A549 (cell line): ENCODE data around the gene CRACDL. TPM values are rescaled to one million over a fixed set of nuclear protein-coding genes. Genes with fewer than 3 reads are reported as not detected.

Experiments
- ATAC-seq, 2 experiments: fragments of 200-7000 bp in 1 of 2; fragments of >200 bp in 1 of 2; cut with Nextera tagmentation in 1 of 2; cut with Tn5 transposase in 1 of 2; 3 replicates each; pipeline versions ENCODE4 v1.8.0 to v1.9.1; 2018 to 2020; ENCODE audit warnings: mild to moderate bottlenecking in 1 of 2, moderate library complexity in 1 of 2
- CTCF ChIA-PET: fragments of 300-600 bp; sonication (Branson Sonifier 250); formaldehyde crosslinking; extraction: SDS; loops from one replicate; lab custom pipeline; 2021; ENCODE audit warnings: antibody characterized with exemption, inconsistent platforms; lab: Yijun Ruan, JAX
- POLR2A ChIA-PET: fragments of 350-600 bp; formaldehyde crosslinking; extraction: SDS; loops from one replicate; lab custom pipeline; 2021; ENCODE audit warnings: antibody characterized with exemption, inconsistent platforms; lab: Yijun Ruan, JAX
- DNase-seq, 2 experiments: peaks; one replicate each; pipeline versions ENCODE4 v3.0.0 to v3.0.0-alpha.2; 2011 to 2016; ENCODE audit warnings: low read depth in 1 of 2, low spot score in 1 of 2
- FAIRE-seq: peaks from 2 replicates; lab custom pipeline; 2011; peaks lifted over from hg19 to GRCh38; lab: Jason Lieb, UNC
- H3K27ac ChIP-seq, 2 experiments: fragments of >200 bp; sonication (Bioruptor Twin); formaldehyde crosslinking; 3 replicates each; pipeline ENCODE4 v1.5.1; 2016 to 2017
- H3K4me1 ChIP-seq: fragments of >200 bp; sonication (Bioruptor Twin); formaldehyde crosslinking; 3 replicates; pipeline ENCODE4 v1.6.1; 2016
- H3K4me2 ChIP-seq: fragments of >200 bp; sonication (Bioruptor Twin); formaldehyde crosslinking; 3 replicates; pipeline ENCODE4 v1.6.1; 2016
- H3K4me3 ChIP-seq: fragments of >200 bp; sonication (Bioruptor Twin); formaldehyde crosslinking; 3 replicates; pipeline ENCODE4 v1.5.1; 2016
- H3K9me3 ChIP-seq: fragments of >200 bp; sonication (Bioruptor Twin); formaldehyde crosslinking; 3 replicates; pipeline ENCODE4 v1.6.1; 2016
- BCL3 ChIP-seq: fragments of >200 bp; sonication (Bioruptor Twin); formaldehyde crosslinking; IDR thresholded peaks from 3 replicates; pipeline ENCODE4 v1.6.1; 2016
- CBX8 ChIP-seq: fragments of 200-600 bp; sonication (generic); IDR thresholded peaks from 2 replicates; pipeline ENCODE4 v1.6.1; 2016
- CHD2 ChIP-seq: fragments of 150-350 bp; IDR thresholded peaks from 2 replicates; pipeline ENCODE4 v1.6.1; 2014; ENCODE audit warnings: low read length; ENCODE audit not compliant: partially characterized antibody
- CHD4 ChIP-seq: fragments of 200-600 bp; sonication (generic); IDR thresholded peaks from 2 replicates; pipeline ENCODE4 v1.6.1; 2016; ENCODE audit warnings: antibody characterized with exemption, mild to moderate bottlenecking, borderline replicate concordance
- CTCF ChIP-seq: fragments of >200 bp; sonication (Bioruptor Twin); formaldehyde crosslinking; IDR thresholded peaks from 3 replicates; pipeline ENCODE4 v1.5.1; 2016
- EHF ChIP-seq: fragments of 250-450 bp; sonication (Bioruptor Pico); IDR thresholded peaks from 2 replicates; pipeline ENCODE4 v1.5.0; 2020; ENCODE audit warnings: mild to moderate bottlenecking
- EHMT2 ChIP-seq: fragments of 200-600 bp; sonication (generic); IDR thresholded peaks from 2 replicates; pipeline ENCODE4 v1.6.1; 2016; ENCODE audit warnings: antibody characterized with exemption, low read depth, mild to moderate bottlenecking, moderate library complexity
- ELK1 ChIP-seq: fragments of 150-350 bp; IDR thresholded peaks from 2 replicates; pipeline ENCODE4 v1.6.1; 2014; ENCODE audit warnings: low read depth, mild to moderate bottlenecking, low read length
- EP300 ChIP-seq, 2 experiments: fragments of >200 bp; sonication (Bioruptor Twin); formaldehyde crosslinking; IDR thresholded peaks; 2 replicates in 1 of 2; 3 replicates in 1 of 2; pipeline ENCODE4 v1.6.1; 2016 to 2017
- ESRRA ChIP-seq: fragments of 150-350 bp; IDR thresholded peaks from 2 replicates; pipeline ENCODE4 v1.6.1; 2014; ENCODE audit warnings: mild to moderate bottlenecking, low read length, borderline replicate concordance
- FOXS1 ChIP-seq: fragments of 250-450 bp; sonication (Bioruptor Pico); IDR thresholded peaks from 2 replicates; pipeline ENCODE4 v1.5.0; 2020; ENCODE audit warnings: mild to moderate bottlenecking, moderate library complexity
- HDAC2 ChIP-seq: fragments of 200-600 bp; sonication (generic); IDR thresholded peaks from 2 replicates; pipeline ENCODE4 v1.6.1; 2016
- HES2 ChIP-seq: fragments of >200 bp; sonication (Bioruptor Twin); formaldehyde crosslinking; IDR thresholded peaks from 2 replicates; pipeline ENCODE4 v1.6.1; 2016
- HOXA7 ChIP-seq: fragments of 250-450 bp; sonication (Bioruptor Pico); IDR thresholded peaks from 2 replicates; pipeline ENCODE4 v1.5.0; 2020; ENCODE audit warnings: mild to moderate bottlenecking, moderate library complexity
- JUN ChIP-seq, 2 experiments: fragments of >200 bp; sonication (Bioruptor Twin); formaldehyde crosslinking; IDR thresholded peaks; 2 replicates in 1 of 2; 3 replicates in 1 of 2; pipeline ENCODE4 v1.6.1; 2016 to 2017
- MAX ChIP-seq: IDR thresholded peaks from 2 replicates; pipeline ENCODE4 v1.6.1; 2012
- MAZ ChIP-seq: fragments of 150-350 bp; IDR thresholded peaks from 2 replicates; pipeline ENCODE4 v1.6.1; 2014; ENCODE audit warnings: antibody characterized with exemption, low read depth, low read length, borderline replicate concordance
- MYC ChIP-seq: IDR thresholded peaks from 2 replicates; pipeline ENCODE4 v1.6.1; 2012; ENCODE audit warnings: mild to moderate bottlenecking, inconsistent platforms, low read length, improper control_type of control experiment, borderline replicate concordance
- NFE2L2 ChIP-seq: fragments of 150-350 bp; conservative IDR thresholded peaks from 2 replicates; pipeline ENCODE4 v1.6.1; 2014; ENCODE audit warnings: low read length
- PHF8 ChIP-seq: fragments of 200-600 bp; sonication (generic); IDR thresholded peaks from 2 replicates; pipeline ENCODE4 v1.6.1; 2016; ENCODE audit warnings: low read depth, mild to moderate bottlenecking, antibody characterized with exemption, moderate library complexity, borderline replicate concordance
- POLR2AphosphoS2 ChIP-seq: conservative IDR thresholded peaks from 2 replicates; pipeline ENCODE4 v1.6.1; 2012; ENCODE audit warnings: low read length, improper control_type of control experiment, inconsistent platforms
- REST ChIP-seq: fragments of 200-600 bp; sonication (generic); IDR thresholded peaks from 2 replicates; pipeline ENCODE4 v1.6.1; 2016; ENCODE audit warnings: antibody characterized with exemption, mild to moderate bottlenecking, moderate library complexity
- RFX5 ChIP-seq: fragments of 450-650 bp; IDR thresholded peaks from 2 replicates; pipeline ENCODE4 v1.7.1; 2014; ENCODE audit warnings: antibody characterized with exemption, mild to moderate bottlenecking, moderate library complexity
- RNF2 ChIP-seq: fragments of 200-600 bp; sonication (generic); IDR thresholded peaks from 2 replicates; pipeline ENCODE4 v1.6.1; 2016; ENCODE audit warnings: low read depth, mild to moderate bottlenecking, antibody characterized with exemption, moderate library complexity, borderline replicate concordance
- SMC3 ChIP-seq: fragments of >200 bp; sonication (Bioruptor Twin); formaldehyde crosslinking; IDR thresholded peaks from 3 replicates; pipeline ENCODE4 v1.6.1; 2018; ENCODE audit warnings: inconsistent platforms
- SREBF2 ChIP-seq: fragments of 450-650 bp; IDR thresholded peaks from 2 replicates; pipeline ENCODE4 v1.6.1; 2014; ENCODE audit warnings: mild to moderate bottlenecking, moderate library complexity
- USF2 ChIP-seq: fragments of 450-650 bp; IDR thresholded peaks from 2 replicates; pipeline ENCODE4 v1.6.1; 2014; ENCODE audit warnings: antibody characterized with exemption
- ZFP36 ChIP-seq: fragments of 450-650 bp; IDR thresholded peaks from 2 replicates; pipeline ENCODE4 v1.6.1; 2014; ENCODE audit warnings: borderline replicate concordance; ENCODE audit not compliant: partially characterized antibody
- WGBS: methylation state at CpG from one replicate; pipeline ENCODE4 v1.1.6; 2017; ENCODE audit errors: missing lambda C conversion rate; 5-methylcytosine and 5-hydroxymethylcytosine counted together
- polyA plus RNA-seq, 4 experiments: library from polyadenylated mRNA; depleted of rRNA in 3 of 4; stranded (reverse); fragments of >200 nt; fragmentation: RNase III in 1 of 4; extraction: RNeasy Plus Mini Kit Qiagen cat#74134 plus additional on column Dnase treatment in 1 of 4; gene quantifications; 2 replicates in 3 of 4; 3 replicates in 1 of 4; pipeline ENCODE4 v1.2.3, GENCODE V29; 2011 to 2017

CRACDL gene
- polyA plus RNA-seq, 2 of the 4 experiments (the other 2 are of a cell fraction), result 0.21 to 0.36 TPM

- H3K4me3 ChIP-seq, result no peak overlapping the region
- no peaks in the 10 kb centered on the region for H3K4me1 ChIP-seq
- no peaks in the 10 kb centered on the region for H3K9me3 ChIP-seq
- DNase-seq, result no peak
- ChIA-PET POLR2A (no interaction called here), CTCF (no interaction called here)
- no peak for TF ChIP-seq EHMT2
- TF ChIP-seq ELK1, result no peak
- TF ChIP-seq MAX, result no peak
- no peak for TF ChIP-seq MAZ
- TF ChIP-seq EHF, result no peak
- TF ChIP-seq FOXS1, result no peak
- no peak for TF ChIP-seq CHD4
- no peak for TF ChIP-seq NFE2L2
- TF ChIP-seq EP300 (IDR thresholded peaks at IDR 0.05), result no peak
- TF ChIP-seq JUN (IDR thresholded peaks at IDR 0.05), result no peak
- no peak for TF ChIP-seq REST
- TF ChIP-seq HDAC2, result no peak
- TF ChIP-seq CTCF, result no peak
- no peak for TF ChIP-seq BCL3
- TF ChIP-seq PHF8, result no peak
- 47% methylated on average over 5 of the region's 5 CpGs for whole genome bisulfite sequencing
- no peak overlapping the region for H3K4me2 ChIP-seq
- no peak overlapping the region for H3K27ac ChIP-seq
- FAIRE-seq, result no peak
- no peak for ATAC-seq
These were observed 107.1 kb downstream of the CRACDL start for GRCh38 chr2:98828793-98829371.

GRCh38 chr2:98828369-98828744, 107.7 kb downstream of the CRACDL start:
- no peak for DNase-seq
- ChIA-PET POLR2A (no interaction called here), CTCF (no interaction called here)
- Histone ChIP-seq H3K4me2 (no peak overlapping the region), H3K4me3 (no peak overlapping the region), H3K27ac (no peak overlapping the region), H3K9me3 (no peaks in the 10 kb centered on the region), H3K4me1 (no peaks in the 10 kb centered on the region)
- no peak for ATAC-seq
- 71% methylated on average over 7 of the region's 7 CpGs for WGBS
- FAIRE-seq, result no peak
- TF ChIP-seq POLR2AphosphoS2 (no peak), RFX5 (no peak), CHD2 (no peak), ESRRA (no peak), MAZ (no peak), RNF2 (no peak), MYC (no peak), SREBF2 (no peak), USF2 (no peak), HES2 (no peak), CBX8 (no peak), SMC3 (no peak), EHF (no peak), ZFP36 (no peak), HOXA7 (CRISPR knock-in tag) (no peak)
